Aorta (tissue), 5 donors: ENCODE data around the gene DUSP19. TPM values are rescaled to one million over a fixed set of nuclear protein-coding genes. Genes with fewer than 3 reads are reported as not detected.
"Not testable (repeated sequence)": the region's sequence is repeated elsewhere in the genome, so short reads cannot be mapped to it uniquely, and the experiment has no call there.

Source experiments
- ATAC-seq: fragments of 200-7000 bp; cut with Tn5 transposase; one replicate; pipeline ENCODE4 v1.9.1; 2022; ENCODE audit warnings: moderate library complexity; ENCODE audit not compliant: low FRiP score
- DNase-seq, 2 donors: peaks; one replicate each; pipeline ENCODE4 v3.0.0-alpha.2; 2020
- H3K27ac ChIP-seq, 2 donors: one replicate each; pipeline ENCODE4 v1.5.1; 2013; ENCODE audit warnings: low read length in 2 of 2, mild to moderate bottlenecking in 2 of 2, moderate library complexity in 2 of 2, control low read depth in 1 of 2, inconsistent platforms in 1 of 2, low read depth in 1 of 2
- H3K27me3 ChIP-seq, 2 donors: one replicate each; pipeline ENCODE4 v1.6.1; 2013; ENCODE audit warnings: control low read depth in 1 of 2, low read length in 1 of 2, mild to moderate bottlenecking in 1 of 2, moderate library complexity in 1 of 2; ENCODE audit not compliant: insufficient read depth in 2 of 2, control insufficient read depth in 1 of 2
- H3K36me3 ChIP-seq, 2 donors: one replicate each; pipeline ENCODE4 v1.6.1; 2013; ENCODE audit warnings: control low read depth in 1 of 2, low read length in 1 of 2, mild to moderate bottlenecking in 1 of 2; ENCODE audit not compliant: insufficient read depth in 2 of 2, control insufficient read depth in 1 of 2
- H3K4me1 ChIP-seq, 2 donors: one replicate each; pipeline ENCODE4 v1.6.1; 2013; ENCODE audit warnings: low read length in 2 of 2, control low read depth in 1 of 2, mild to moderate bottlenecking in 1 of 2, moderate library complexity in 1 of 2; ENCODE audit not compliant: insufficient read depth in 2 of 2, control insufficient read depth in 1 of 2
- H3K4me3 ChIP-seq, 2 donors: one replicate each; pipeline ENCODE4 v1.5.1; 2013; ENCODE audit warnings: low read length in 2 of 2, control low read depth in 1 of 2, mild to moderate bottlenecking in 1 of 2
- H3K9me3 ChIP-seq: one replicate; pipeline ENCODE4 v1.6.1; 2013; ENCODE audit warnings: mild to moderate bottlenecking, low read length; ENCODE audit not compliant: control insufficient read depth
- WGBS, 2 donors: extraction: QIAGEN DNeasy Blood & Tissue Kit; methylation state at CpG; one replicate each; pipeline ENCODE4 v1.1.7; 2013; 5-methylcytosine and 5-hydroxymethylcytosine counted together
- intact Hi-C, 2 donors: fragments of 100-400 bp; cut with DNase I; formaldehyde crosslinking; loops; one replicate each; pipeline versions ENCODE4 v1.14.2 to v1.15.0; 2022
- polyA plus RNA-seq, 2 donors: library from polyadenylated mRNA; stranded (reverse); fragments of 200-250 nt; gene quantifications; one replicate each; pipeline ENCODE4 v1.2.3, GENCODE V29; 2013
- total RNA-seq, 2 donors: library from RNA; stranded (reverse); fragmentation: NEBNext Ultra II Directional; extraction: Animal tissue kit (Norgen Biotek cat#: 25700); gene quantifications; one replicate each; pipeline ENCODE4 v1.2.1, GENCODE V29; 2021
- donor health status: healthy with polysubstance abuse.
- donor health status: Bipolar disorder and iron deficiency.
- donor health status: DM: no; HTN: no; CAD: no.
- donor health status: DM: no; HTN: no; CAD: no.
- donor health status: DM: yes; HTN: yes; CAD: no.

Gene DUSP19
- total and polyA plus RNA-seq, 4 donors, result 3.4 to 8.1 (median 5.3) TPM

GRCh38 chr2:183037074-183037552 is 41.4 kb upstream of the DUSP19 start:
- intact Hi-C loops, result no loop called here
- no peaks in the 10 kb centered on the region for H3K9me3 ChIP-seq
- no peak for DNase-seq
- 0 to 1% methylated on average over 4 of the region's 4 CpGs for WGBS, 2 donors
- no peaks in the 10 kb centered on the region for H3K27me3 ChIP-seq
- H3K27ac ChIP-seq, result peak overlapping the region; percentile 81 to 99
- peak; percentile 54 for ATAC-seq
- H3K36me3 ChIP-seq, result no peaks in the 10 kb centered on the region
- H3K4me1 ChIP-seq, result peaks cover 0 to 2% of the 10 kb centered on the region in 2 donors
- H3K4me3 ChIP-seq, result peak overlapping the region; percentile 91 to 98

- intact Hi-C loops, result loop anchor here (2.0 kb wide), 2 partner anchors 37 to 41 kb away; partner anchors contain the start of gene DUSP19 (in 1 of the 2)
- no peaks in the 10 kb centered on the region for H3K4me1 ChIP-seq
- H3K9me3 ChIP-seq, result no peaks in the 10 kb centered on the region
- no peaks in the 10 kb centered on the region for H3K27me3 ChIP-seq
- whole genome bisulfite sequencing, 2 donors, result 0 to 1% methylated on average over 42 to 91 of the region's 91 CpGs
- DNase-seq (peak; percentile 63 to 84), ATAC-seq (peak; percentile 75)
- peak overlapping the region; percentile 91 to 98 for H3K4me3 ChIP-seq
- H3K36me3 ChIP-seq, result no peaks in the 10 kb centered on the region
- H3K27ac ChIP-seq, result peak overlapping the region; percentile 81 to 99
These were observed 40.8 kb upstream of the DUSP19 start for GRCh38 chr2:183037553-183038340.

- H3K4me1 ChIP-seq, result no peaks in the 10 kb centered on the region
- no peaks in the 10 kb centered on the region for H3K9me3 ChIP-seq
- no peaks in the 10 kb centered on the region for H3K27me3 ChIP-seq
- intact Hi-C loops, result loop anchor here (2.0 kb wide), 2 partner anchors 36 to 40 kb away; partner anchors contain the start of gene DUSP19 (in 1 of the 2)
- H3K27ac ChIP-seq, result peak within 1 kb of the TSS; percentile 81 to 99
- H3K4me3 ChIP-seq, result peak within 1 kb of the TSS; percentile 91 to 98
- ATAC-seq, result peak; percentile 98
- H3K36me3 ChIP-seq, result no peaks in the 10 kb centered on the region
- DNase-seq, result peak; percentile 91 to 97
- WGBS, 2 donors, result 1% methylated on average over 35 to 68 of the region's 68 CpGs
These were observed 39.9 kb upstream of the DUSP19 start, which contains the start of gene NCKAP1 for GRCh38 chr2:183038341-183039300. Gene NCKAP1, minus strand, starts transcription at chr2:183038457. Its CDS starts 358 bp downstream, at chr2:183038099.

GRCh38 chr2:183040604-183041003 is 37.9 kb upstream of the DUSP19 start:
- Histone ChIP-seq H3K9me3 (no peaks in the 10 kb centered on the region), H3K4me1 (no peaks in the 10 kb centered on the region), H3K27me3 (no peaks in the 10 kb centered on the region), H3K27ac (no peak overlapping the region), H3K4me3 (no peak overlapping the region), H3K36me3 (no peaks in the 10 kb centered on the region)
- no peak for ATAC-seq
- DNase-seq, result no peak
- intact Hi-C loops, result no loop called here
- 97 to 100% methylated on average over 2 of the region's 2 CpGs for WGBS, 2 donors

- intact Hi-C loops, H3K4me3 ChIP-seq, ATAC-seq, H3K27ac ChIP-seq, H3K36me3 ChIP-seq, H3K27me3 ChIP-seq, DNase-seq, H3K9me3 ChIP-seq, H3K4me1 ChIP-seq: not testable (repeated sequence)
- 95 to 96% methylated on average over 8 of the region's 8 CpGs for WGBS, 2 donors
These were observed 35.0 kb upstream of the DUSP19 start for GRCh38 chr2:183043580-183043979.

GRCh38 chr2:183047486-183048125 is 30.9 kb upstream of the DUSP19 start:
- intact Hi-C loops, DNase-seq: not testable (repeated sequence)

GRCh38 chr2:183049420-183049819 is 29.1 kb upstream of the DUSP19 start:
- 78 to 80% methylated on average over 5 of the region's 5 CpGs for WGBS, 2 donors
- intact Hi-C loops, result no loop called here
- no peaks in the 10 kb centered on the region for H3K27me3 ChIP-seq

More at GRCh38 chr2:183047486-183048125, 30.9 kb upstream of the DUSP19 start:
- H3K27ac ChIP-seq, ATAC-seq, H3K4me1 ChIP-seq, H3K27me3 ChIP-seq, H3K4me3 ChIP-seq, H3K36me3 ChIP-seq, H3K9me3 ChIP-seq: not testable (repeated sequence)
- 87 to 94% methylated on average over 5 of the region's 5 CpGs for WGBS, 2 donors

More at GRCh38 chr2:183049420-183049819, 29.1 kb upstream of the DUSP19 start:
- H3K4me3 ChIP-seq, result no peak overlapping the region
- DNase-seq (no peak), ATAC-seq (no peak)
- no peaks in the 10 kb centered on the region for H3K9me3 ChIP-seq
- no peaks in the 10 kb centered on the region for H3K4me1 ChIP-seq
- H3K27ac ChIP-seq, result no peak overlapping the region
- H3K36me3 ChIP-seq, result no peaks in the 10 kb centered on the region
